NOMO-1 (cell line): ENCODE measurements around the gene SORL1.

Experiments used
- DNase-seq, 2 experiments: peaks; one replicate each; lab custom pipeline; 2025; ENCODE audit not compliant: unreplicated experiment in 2 of 2; lab: John Stamatoyannopoulos, UW

Gene SORL1

DNA sequence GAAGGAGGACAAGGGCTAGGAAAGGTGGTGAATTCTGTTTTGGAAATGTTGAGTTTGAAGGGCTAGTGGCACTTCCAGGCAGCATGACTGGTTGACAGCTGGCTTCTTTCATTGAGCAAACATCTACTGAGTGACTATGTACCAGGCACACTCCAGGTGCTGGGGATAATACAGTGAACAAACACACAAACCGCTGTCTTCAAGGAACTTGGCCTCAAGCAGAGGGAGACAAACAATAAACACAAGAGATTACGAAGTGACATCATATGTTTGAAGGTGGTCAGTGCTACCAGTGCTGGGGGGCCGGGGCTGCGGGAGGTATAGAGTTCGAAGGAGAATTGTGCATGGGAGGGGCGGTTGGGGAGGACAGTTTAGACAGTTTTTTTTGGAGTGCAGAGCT, 197.7 kb downstream of the SORL1 start:
- DNase-seq = no peak

DNA sequence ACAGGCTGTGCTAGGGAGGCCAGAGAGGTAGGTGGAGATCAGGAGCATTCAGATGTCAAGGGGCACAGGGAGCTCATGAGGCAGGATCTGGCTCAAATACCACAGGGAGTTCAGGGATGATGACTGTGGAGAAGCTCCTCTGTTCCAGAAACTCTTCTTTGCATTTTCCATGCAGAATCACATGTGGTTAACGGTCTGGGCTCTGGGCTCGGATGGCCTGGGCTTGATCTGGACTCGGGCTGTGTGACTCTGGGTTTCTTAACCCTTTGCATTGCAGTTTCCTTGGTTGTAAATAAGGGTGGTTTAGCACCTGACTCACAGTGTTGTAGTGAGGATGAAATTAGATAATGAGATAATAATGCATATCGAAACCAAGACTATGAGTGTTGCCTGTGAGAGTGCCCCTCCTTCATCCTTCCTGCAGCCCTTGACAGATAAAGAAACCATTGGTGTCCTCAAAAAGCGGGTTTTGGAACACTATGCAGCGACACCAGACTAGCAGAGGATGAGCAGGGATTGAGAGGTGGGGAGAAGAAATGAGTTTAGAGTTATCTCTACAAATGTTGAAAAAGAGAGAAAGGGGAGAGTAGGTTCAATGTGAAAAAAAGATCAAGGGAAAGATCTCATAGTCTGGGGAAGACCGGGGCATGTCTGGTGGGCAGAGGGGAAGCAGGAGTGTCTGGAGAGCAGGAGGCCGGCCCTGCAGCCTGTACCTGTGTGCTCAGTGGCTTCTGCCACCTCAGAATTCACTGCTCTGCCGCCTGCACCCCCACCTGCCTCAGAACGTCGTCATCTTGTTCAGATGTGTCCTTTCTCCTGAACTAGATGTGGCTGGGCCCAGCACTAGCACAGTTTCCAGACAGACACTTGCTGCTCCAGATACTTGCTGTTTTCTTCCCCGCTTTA, 198.5 kb downstream of the SORL1 start:
- no peak for DNase-seq

DNA sequence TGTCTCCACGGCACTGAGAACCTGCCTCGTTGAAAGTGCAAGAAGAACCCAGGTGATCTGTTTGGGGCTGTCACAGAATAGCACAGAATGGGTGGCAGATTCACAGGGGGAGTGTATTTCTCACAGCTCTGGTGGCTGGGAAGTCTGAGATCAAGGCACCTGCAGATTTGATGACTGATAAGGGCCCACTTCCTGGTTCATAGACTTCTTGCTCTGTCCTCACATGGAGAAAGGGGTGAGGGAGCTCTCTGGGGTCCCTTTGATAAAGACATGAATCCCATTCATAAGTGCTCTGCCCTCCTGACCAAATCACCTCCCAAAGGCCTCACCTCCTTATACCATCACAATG, 199.1 kb downstream of the SORL1 start:
- no peak for DNase-seq

DNA sequence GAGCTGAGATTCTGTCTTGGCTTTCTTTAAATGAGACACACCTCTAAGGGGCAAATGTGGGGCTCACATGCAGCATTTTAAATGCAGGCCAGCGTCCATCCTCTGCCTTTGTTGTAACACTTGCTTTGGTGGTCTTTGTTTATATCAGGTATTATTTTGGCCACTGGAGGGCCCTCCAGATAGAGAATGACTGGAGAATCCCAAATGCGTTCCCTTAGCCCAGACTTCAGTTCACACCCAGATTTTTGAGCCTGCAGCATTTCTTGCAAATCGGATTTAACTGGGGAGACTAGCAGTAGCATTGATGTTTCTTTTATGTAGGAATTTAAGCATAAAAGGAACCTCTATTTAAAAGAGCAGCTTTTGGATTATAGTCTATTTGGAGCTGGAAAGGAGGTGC, 200.9 kb downstream of the SORL1 start:
- DNase-seq = no peak

DNA sequence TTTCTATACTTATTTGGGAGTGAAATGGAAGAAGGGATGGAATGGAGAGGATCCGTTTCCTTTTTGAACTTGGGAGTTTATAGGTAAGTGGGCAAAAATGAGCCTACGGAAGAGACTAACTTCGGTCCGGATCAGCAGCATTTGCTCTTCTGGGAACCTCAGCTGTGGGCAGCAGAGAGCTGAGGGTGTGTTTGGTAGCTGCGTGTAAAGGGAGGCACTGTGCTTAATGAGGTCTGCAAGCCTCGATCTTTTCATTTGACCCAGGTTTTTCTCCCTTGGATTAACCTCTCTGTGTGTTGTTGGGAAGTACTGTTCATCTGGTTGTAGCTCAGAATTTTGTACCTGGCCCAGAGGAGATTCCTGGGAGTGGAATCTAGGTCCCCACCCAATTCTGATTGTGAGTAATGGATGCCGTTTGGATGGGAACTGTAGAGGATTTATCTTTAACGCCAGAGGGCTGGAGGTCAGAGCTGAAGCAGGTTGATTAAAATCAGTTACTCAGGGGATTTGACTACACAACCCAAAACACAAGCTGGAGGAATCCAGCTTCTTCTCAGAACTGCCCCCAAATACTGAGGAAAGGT, 202.2 kb downstream of the SORL1 start:
- no peak for DNase-seq

DNA sequence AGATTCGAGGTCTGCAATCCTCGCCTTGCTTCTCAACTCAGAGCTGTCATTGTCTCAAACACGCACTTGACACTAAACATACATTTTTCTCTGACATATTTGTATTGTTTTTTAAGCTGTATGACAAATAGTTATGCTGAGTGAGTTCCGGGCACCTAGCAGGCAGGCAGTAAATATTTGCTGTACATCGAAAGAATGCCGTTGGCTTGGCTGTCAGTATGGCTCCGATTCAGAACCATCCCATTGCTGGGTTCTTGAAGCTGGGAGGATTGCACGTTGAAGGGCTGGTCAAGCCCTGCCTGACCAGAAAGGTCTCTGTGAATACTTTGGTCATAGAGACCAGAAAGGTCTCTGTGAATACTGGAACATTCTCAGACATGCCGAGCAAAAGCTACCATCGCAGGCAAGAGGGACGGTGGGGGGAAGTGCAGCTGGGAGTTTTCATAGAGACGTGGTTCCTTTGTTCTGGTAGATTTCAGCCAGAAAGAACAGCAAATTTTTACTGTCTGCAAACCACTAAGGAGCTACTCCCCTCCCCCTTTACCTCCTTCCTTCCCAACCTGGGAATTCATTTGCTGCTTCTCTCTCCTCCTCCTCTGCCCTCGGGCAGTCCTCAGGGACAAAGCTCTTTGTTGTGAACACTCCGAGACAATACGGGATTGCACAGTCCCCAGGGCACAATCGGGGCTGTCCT, 202.9 kb downstream of the SORL1 start:
- no peak for DNase-seq

DNA sequence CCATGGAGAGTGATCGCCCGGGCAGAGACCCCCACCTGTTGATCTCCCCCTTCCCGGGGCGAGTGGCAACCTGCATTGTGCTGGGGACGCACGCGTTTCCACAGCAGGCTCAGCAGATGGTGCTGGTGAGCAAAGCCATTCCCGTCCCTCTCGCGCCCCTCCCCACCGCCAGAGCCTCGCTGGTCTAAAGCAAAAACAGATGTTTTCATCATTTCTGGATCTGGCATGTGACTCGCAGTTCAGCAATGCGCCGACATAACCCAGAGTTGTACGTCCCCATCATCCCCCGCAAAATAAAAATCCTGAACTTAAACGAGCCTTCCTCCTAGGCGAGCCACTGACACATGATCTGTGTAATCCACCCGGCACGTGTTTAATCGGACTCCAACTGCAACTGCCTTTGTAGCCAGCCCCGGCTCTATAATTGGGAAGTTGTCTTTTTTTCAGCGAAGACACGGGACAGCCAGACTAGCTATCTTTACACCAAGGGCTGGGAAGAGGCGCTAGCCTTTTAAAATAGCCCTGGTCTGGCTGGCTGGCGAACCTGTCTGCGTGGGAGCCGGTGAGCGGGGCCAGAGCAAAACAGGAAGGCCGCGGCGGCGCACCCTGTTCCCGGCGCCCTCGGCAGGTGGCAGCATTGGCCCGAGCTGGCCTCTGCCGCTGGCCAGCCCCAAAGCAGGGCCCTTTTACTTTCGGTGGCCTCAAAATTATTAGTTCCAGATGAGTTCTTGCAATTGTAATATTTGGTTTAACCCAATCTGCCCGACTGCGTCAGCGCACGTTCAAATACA, 203.6 kb downstream of the SORL1 start:
- peak; percentile 79 to 89 for DNase-seq

DNA sequence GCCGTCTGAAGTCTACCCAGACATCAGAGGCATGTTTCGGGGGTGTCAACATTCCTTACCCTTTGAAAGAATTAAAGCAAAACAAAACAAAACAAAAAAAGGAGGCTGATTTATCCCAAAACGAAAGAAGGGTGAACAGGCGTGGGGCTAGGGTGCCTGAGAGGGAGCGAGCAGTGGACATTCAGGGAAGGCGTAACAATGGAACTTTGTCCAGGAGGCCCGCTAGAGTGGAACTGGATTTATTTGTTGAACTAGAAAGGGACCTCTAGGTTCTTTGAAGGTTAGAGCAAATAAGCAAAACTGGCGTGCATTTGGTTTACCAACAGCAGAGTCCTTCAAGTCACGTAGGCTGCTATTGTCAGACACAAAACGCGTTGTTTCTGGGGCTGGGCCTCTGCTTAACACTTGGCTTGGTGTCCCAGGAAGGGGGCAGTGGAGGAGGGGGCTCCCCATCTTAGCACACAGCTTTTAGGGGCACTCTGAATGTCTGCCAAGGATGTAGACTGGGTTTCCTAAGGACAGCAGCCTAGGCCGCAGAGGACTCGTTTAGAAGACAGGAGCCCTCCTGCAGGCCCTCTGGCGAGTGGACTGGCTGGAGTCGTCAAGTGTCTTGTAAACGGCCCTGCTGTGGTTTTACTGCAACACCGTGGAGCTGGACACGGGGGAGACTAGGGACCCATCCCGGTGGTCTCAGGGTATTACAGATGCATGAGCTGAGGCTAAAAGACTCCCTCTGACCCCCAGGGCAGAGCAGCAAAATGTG, 204.4 kb downstream of the SORL1 start:
- DNase-seq = no peak

DNA sequence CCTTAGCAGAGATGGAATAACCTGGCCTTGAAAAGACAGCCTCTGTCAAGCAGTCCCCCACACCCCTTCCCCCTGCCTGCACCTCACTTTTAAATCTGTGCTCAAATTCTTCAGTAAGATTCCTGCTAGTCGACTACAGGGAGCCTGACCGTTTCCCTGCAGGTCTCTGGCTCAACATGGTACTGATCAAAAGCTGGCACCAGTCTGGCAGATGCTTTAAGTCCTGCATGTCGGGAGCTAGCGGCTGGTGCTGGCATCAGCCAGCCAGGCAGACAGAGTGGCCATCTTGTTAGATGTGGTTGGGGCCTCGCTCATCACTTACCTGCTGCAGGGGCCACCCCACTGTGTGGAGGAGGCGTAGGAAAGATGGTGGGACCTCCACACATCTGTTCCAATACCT, 205.0 kb downstream of the SORL1 start:
- no peak for DNase-seq

DNA sequence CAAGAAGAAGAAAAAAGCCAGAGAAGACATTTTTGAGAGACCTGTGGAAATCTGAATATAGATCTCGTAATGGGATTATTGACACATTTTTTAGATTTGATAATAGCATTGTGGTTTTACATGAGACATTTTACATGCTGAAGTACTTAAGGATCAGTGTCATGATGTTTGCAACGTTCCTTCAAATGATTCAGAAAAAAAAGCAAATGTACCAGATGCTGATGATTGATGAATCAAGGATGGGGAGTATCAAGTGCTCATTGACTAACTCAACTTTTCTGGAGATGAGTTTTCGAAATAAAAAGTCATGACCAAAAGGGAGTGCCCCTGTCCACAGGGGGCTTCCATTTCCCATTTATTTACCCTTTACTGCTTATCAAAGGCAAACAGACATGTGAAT, 207.7 kb downstream of the SORL1 start:
- no peak for DNase-seq

DNA sequence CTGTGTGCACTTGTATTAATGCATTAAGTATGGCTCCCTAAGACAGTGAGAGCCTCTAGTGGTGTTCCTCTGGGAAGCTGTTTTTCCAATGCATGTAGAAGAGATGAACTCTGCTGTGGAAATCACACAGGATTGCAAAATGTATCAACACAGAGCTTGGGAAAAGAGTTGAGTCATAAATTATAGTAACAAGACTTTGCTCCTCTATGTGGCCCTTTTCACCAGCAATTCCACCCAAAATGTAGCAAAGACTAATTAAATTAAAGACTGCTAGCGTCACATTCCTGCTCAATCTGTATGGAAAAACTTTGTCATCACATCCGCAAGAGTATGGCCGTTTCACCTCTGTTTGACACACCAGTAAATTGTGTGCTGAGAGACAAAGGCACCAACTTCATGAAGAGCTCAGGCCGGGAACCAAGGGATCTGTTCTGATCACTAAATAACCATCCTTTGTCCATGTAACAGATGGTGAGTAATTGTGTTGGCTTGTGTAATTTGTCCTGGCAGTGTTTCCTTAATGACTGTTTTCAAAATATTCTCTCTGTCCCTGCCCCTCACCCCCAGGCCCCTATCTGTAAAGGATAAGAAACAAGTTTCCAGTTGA, 209.9 kb downstream of the SORL1 start:
- DNase-seq = no peak

DNA sequence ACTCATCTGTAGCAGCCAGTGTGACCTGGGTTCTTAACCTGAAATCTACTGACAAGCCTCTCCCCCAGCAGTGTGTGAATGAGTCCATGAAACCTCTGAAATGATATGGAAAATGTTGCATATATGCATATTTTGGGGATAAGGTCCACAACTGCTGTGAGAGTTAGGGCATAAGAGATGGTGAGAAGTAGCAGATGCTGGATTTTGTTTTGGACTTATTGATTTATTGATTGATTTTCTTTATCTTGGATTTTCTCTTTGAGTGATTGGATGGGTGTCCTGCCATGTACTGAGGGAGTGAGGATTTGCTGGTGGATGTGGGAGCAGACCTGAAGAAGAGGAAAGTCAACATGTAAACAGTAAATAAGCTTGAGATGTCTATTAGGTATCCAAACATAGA, 212.0 kb downstream of the SORL1 start:
- no peak for DNase-seq

DNA sequence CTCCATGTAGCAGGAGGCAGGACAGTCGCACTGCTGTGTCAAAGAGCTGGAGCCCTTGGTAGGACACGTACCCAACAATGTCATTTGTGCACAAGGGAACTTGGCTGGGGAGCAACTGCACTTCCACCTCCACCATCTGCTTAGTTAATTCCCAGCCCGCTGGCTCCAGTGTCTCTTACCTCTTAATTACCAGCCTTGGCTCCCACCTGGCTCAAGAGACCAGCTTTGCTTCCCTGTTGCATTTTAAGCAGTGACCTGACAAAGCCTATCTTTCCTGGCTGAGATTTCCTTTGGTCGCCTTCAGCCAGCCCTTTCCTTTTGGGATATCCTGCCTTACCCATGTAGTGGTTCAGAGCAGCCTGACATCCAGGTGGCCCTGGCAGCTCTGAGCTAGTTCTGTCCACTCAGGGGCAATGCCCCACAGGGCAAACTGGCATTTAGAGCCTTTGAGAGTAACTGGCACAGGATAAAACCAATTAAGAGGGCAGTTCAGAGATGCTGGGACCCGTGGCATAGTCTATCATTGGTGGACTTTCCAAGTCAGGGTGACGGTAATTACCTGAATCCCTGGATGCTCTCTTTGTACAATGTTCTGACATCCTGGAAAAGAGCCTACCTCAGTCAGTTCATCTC, 213.2 kb downstream of the SORL1 start:
- DNase-seq = no peak

DNA sequence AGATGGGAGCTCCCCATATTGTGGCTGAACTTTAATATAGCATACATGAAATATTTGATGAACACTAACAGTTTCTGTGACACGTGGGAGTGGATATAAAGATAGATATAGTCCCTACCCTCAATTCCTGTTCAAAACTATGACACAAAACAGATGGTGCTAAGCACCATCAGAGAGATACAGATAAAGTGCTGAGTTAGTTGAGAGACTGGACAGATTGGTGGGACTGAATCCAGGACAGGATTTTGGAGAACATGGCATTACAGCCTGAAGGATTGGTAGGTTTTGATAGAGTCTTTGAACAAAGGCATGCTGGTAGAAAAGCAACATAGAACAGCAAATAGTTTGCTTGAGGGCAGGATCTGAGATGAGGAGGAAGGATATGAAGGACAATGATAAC, 215.7 kb downstream of the SORL1 start:
- no peak for DNase-seq

DNA sequence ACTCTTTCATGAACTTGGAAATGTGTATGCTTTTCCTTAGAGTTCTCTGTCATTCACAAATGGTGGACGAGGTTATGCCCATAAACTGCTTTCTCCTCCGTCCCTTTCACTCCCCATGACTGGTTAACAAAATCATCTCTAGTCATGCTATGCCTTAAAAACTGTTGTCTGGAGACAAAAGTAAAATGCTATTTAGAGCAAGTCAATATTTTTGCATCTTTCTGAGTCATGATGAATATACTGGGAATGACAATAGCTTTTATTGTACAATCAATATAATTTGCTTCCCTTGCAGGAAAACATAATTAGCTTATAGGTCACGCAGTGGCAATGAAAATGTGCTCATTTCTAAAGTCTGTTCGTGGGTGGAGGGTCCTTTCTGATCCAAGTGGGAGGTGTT, 217.3 kb downstream of the SORL1 start:
- no peak for DNase-seq

DNA sequence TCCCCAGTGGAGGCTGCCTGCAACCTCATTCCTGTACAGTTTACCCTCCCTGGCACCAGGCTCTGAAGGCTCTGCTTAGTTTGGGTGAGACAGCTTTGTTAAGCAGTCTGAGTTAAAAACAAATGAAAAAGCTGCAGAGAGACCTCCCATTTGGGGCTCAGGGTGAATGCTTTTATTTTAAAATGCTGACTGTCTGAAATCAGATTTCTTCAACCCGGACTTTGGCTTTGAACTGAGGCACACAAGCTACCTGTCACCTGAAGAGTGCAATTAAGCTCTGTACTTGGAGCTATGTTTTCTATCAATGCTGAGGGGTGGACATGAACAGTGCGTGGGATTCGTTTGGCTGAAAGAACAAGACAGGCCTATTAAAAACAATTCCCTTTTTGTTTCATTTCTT, 218.2 kb downstream of the SORL1 start:
- DNase-seq = no peak

DNA sequence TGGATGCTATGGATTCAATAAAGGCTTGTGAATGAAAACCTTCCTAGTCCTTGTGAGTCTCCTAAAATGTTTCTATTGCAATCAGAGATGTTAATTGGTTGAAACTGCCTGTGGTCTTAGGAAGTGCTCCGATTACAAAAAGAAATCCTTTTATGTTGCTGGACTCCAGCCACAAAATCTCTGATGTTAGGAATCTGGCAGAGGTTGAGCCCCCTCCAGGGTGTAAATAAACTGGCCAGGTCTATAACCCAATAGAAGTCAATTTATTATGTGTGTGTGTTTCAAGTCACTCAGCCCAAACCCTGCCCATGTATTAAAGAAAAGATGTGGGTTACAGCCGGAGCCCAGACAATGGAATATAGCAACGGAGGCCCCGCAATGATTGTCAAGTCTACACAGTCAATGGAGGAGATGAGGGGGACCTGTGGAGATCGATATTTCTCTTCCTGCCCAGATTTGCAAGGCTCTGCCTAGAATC, 218.7 kb downstream of the SORL1 start:
- DNase-seq = no peak

DNA sequence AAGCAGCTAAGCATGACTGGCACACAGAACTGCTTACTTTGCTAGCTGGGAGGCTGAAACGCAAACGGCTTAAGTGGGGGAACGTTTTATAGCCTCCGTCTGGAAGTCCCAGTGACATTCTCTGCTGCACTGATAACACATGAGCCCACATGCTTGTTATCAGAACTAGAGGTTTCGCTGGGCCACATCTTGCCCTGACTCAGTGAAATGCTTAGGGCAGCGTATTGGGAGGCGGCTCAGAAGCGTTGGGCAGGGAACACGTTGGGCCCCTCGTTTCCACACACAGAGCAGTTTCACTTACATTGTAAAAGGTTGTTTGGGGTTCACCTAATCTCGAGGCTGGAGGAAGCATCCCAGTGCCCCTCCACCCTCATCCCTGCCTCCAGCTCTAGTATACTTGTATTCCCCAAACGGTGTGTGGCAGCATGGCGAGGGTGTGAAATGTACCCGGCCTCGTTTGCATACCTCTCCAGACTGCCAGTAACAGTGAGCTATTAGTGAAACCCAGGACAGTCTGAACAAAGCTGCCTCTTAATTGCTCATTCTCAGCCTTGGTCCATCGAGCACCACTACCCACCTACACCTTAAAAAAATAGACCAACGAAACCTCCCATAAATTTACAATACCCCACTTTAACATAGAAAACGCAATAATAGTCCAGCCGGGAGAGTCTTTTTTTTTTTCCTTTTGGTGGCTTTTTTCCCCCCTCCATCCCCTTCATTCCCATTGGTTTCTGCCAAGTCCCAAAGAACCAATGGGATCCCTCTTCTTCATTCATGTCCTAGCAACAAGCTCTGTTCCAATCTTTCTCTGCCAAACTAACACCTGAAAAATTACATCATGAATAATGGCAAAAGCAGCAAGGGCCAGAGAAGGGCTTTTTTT, 219.4 kb downstream of the SORL1 start:
- DNase-seq = no peak
